Naive thymus-derived CD4-positive, alpha-beta T cell (primary cell): Measurements from ENCODE around the gene KDM5B. TPM values are rescaled to one million over a fixed set of nuclear protein-coding genes. Genes with fewer than 3 reads are reported as not detected.
A peak's percentile ranks its signal among the peaks of the same experiment; 100 is the strongest.

ENCODE experiments used
- ATAC-seq: fragments of 150-1000 bp; cut with Tn5 transposase; 2 replicates; pipeline ENCODE4 v1.10.0; 2021; ENCODE audit warnings: mild to moderate bottlenecking, moderate library complexity
- CTCF ChIA-PET: fragments of 350-600 bp; sonication (Branson Sonifier 250); formaldehyde crosslinking; loops from one replicate; lab custom pipeline; 2021; ENCODE audit warnings: antibody characterized with exemption; lab: Charles Lee
- POLR2A ChIA-PET: fragments of 350-600 bp; sonication (Branson Sonifier 250); formaldehyde crosslinking; loops from one replicate; lab custom pipeline; 2021; ENCODE audit warnings: antibody characterized with exemption, inconsistent platforms; lab: Charles Lee
- DNase-seq, 9 donors: peaks; one replicate each; pipeline versions ENCODE4 v3.0.0 to v3.0.0-alpha.2; 2020 to 2022; ENCODE audit warnings: mixed read lengths in 1 of 9
- H3K27ac ChIP-seq: one replicate; pipeline ENCODE4 v1.7.0; 2013; ENCODE audit warnings: mild to moderate bottlenecking, low read depth, low read length, moderate library complexity
- H3K27me3 ChIP-seq, 2 donors: one replicate each; pipeline ENCODE4 v1.7.0; 2013; ENCODE audit warnings: low read length in 2 of 2, mild to moderate bottlenecking in 2 of 2, moderate library complexity in 2 of 2; ENCODE audit not compliant: control insufficient read depth in 2 of 2, insufficient read depth in 2 of 2
- H3K36me3 ChIP-seq, 3 experiments: 1 replicate in 2 of 3; 2 replicates in 1 of 3; pipeline ENCODE4 v1.7.0; 2013; ENCODE audit warnings: low read length in 3 of 3, mild to moderate bottlenecking in 3 of 3, moderate library complexity in 1 of 3; ENCODE audit not compliant: insufficient read depth in 3 of 3, control insufficient read depth in 2 of 3
- H3K4me1 ChIP-seq, 2 donors: one replicate each; pipeline ENCODE4 v1.7.0; 2013; ENCODE audit warnings: low read length in 2 of 2, mild to moderate bottlenecking in 2 of 2, moderate library complexity in 1 of 2; ENCODE audit not compliant: control insufficient read depth in 2 of 2, insufficient read depth in 2 of 2
- H3K4me3 ChIP-seq: 2 replicates; pipeline ENCODE4 v1.7.0; 2013; ENCODE audit warnings: mild to moderate bottlenecking, low read length
- H3K9me3 ChIP-seq, 3 experiments: 1 replicate in 2 of 3; 2 replicates in 1 of 3; pipeline ENCODE4 v1.7.0; 2013; ENCODE audit warnings: low read length in 3 of 3; ENCODE audit not compliant: control insufficient read depth in 2 of 3
- H3K27ac Mint-ChIP-seq, 9 donors: one replicate each; pipeline ENCODE4 v1.8.0; 2020 to 2022; ENCODE audit warnings: mixed read lengths in 9 of 9, mild to moderate bottlenecking in 8 of 9, moderate library complexity in 5 of 9, inconsistent platforms in 2 of 9
- H3K27me3 Mint-ChIP-seq, 5 donors: one replicate each; pipeline ENCODE4 v1.8.0; 2021 to 2022; ENCODE audit warnings: mixed read lengths in 5 of 5, mild to moderate bottlenecking in 1 of 5
- H3K36me3 Mint-ChIP-seq, 5 donors: one replicate each; pipeline ENCODE4 v1.8.0; 2020 to 2022; ENCODE audit warnings: mixed read lengths in 5 of 5, mild to moderate bottlenecking in 3 of 5, inconsistent platforms in 1 of 5
- H3K4me1 Mint-ChIP-seq, 7 donors: one replicate each; pipeline ENCODE4 v1.8.0; 2020 to 2022; ENCODE audit warnings: mixed read lengths in 7 of 7, mild to moderate bottlenecking in 3 of 7, inconsistent platforms in 1 of 7
- H3K4me3 Mint-ChIP-seq, 10 donors: one replicate each; pipeline ENCODE4 v1.8.0; 2020 to 2022; ENCODE audit warnings: mild to moderate bottlenecking in 10 of 10, mixed read lengths in 10 of 10, moderate library complexity in 6 of 10, inconsistent platforms in 2 of 10
- H3K9me3 Mint-ChIP-seq, 11 donors: one replicate each; pipeline ENCODE4 v1.8.0; 2020 to 2022; ENCODE audit warnings: mixed read lengths in 11 of 11, mild to moderate bottlenecking in 4 of 11, inconsistent platforms in 1 of 11, moderate library complexity in 1 of 11
- intact Hi-C, 2 donors: fragments of 100-400 bp; cut with micrococcal nuclease; formaldehyde crosslinking; loops; one replicate each; pipeline ENCODE4 v1.15.1; 2023
- polyA plus RNA-seq, 2 donors: library from polyadenylated mRNA; unstranded; fragments of 300-500 nt; fragmentation: Illumina TruSeq; gene quantifications; one replicate each; pipeline ENCODE4 v1.2.3, GENCODE V29; 2021
- total RNA-seq, 6 experiments: library from RNA in 5 of 6; stranded (reverse) in 5 of 6; gene quantifications; 1 replicate in 5 of 6; 2 replicates in 1 of 6; pipeline ENCODE4 v1.2.3 and lab custom pipeline; 2021 to 2026

Gene KDM5B
- total and polyA plus RNA-seq, 7 experiments from 2014 or later = 16.1 to 105 (median 59.2) TPM

DNA sequence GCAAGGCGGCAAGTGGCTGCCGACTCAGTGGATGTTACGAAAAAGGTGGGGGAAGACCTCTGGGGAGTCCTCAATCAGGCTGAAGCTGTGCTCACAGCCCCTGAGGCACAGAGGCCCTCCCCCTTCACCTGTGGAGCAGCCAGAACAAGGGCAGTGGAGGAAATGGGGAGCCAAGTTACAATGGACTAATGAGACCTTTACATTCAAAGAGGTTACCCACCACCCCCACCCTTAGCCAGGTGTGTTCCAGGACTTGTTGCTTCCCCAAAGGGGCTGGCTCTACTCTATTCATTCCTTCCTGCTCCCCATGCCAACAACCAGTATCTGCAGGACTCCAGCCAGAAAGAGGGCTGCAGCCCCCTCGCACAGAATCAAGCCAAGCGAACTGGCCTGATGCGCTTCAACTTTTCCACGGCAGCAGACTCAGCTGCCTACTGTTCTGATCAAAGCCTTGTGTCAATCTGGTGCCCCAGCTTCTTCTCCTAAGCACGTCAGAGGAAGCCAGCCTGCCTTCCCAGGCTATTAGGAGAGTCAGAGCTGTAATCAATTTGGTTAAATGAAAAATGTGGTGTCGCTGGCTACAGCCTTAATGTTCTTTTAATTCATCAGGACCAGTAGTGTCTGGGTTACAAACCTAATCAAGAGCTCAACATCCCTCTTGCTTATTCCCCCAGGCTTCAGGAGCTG, 96.1 kb downstream of the KDM5B start:
- Histone ChIP-seq H3K36me3 (no peaks in the 10 kb centered on the region), H3K4me1 (no peaks in the 10 kb centered on the region), H3K4me3 (no peak overlapping the region), H3K27me3 (peaks cover 2 to 3% of the 10 kb centered on the region in 2 donors), H3K9me3 (no peaks in the 10 kb centered on the region), H3K27ac (no peak overlapping the region)
- no peak overlapping the region for H3K4me3 Mint-ChIP-seq
- H3K9me3 Mint-ChIP-seq = no peaks in the 10 kb centered on the region
- ATAC-seq (no peak), DNase-seq (no peak)
- peaks cover 45 to 86% (median 52%) of the 10 kb centered on the region in 5 donors for H3K27me3 Mint-ChIP-seq
- H3K4me1 Mint-ChIP-seq = peaks cover 0 to 12% (median 5%) of the 10 kb centered on the region in 7 donors
- H3K36me3 Mint-ChIP-seq = no peaks in the 10 kb centered on the region
- no peak overlapping the region for H3K27ac Mint-ChIP-seq
- POLR2A ChIA-PET = no interaction called here
- intact Hi-C loops = no loop called here
- CTCF ChIA-PET = no interaction called here

- POLR2A ChIA-PET = no interaction called here
- Mint-ChIP-seq H3K4me1 (peaks cover 0 to 12% (median 5%) of the 10 kb centered on the region in 7 donors), H3K27ac (no peak within 1 kb of the TSS), H3K27me3 (peaks cover 61 to 87% (median 68%) of the 10 kb centered on the region in 5 donors), H3K4me3 (peak within 1 kb of the TSS in 7 of 10 donors; percentile 29 to 70 (median 36)), H3K9me3 (no peaks in the 10 kb centered on the region), H3K36me3 (no peaks in the 10 kb centered on the region)
- ATAC-seq = no peak
- no peak for DNase-seq
- H3K9me3 ChIP-seq = no peaks in the 10 kb centered on the region
- no peak within 1 kb of the TSS for H3K27ac ChIP-seq
- CTCF ChIA-PET = interaction anchor here (0.5 to 0.6 kb wide), 2 partner anchors 63 to 579 kb away, joined by 3 read pairs; no protein-coding TSS in a partner anchor
- no peaks in the 10 kb centered on the region for H3K4me1 ChIP-seq
- H3K27me3 ChIP-seq = peaks cover 2 to 3% of the 10 kb centered on the region in 2 donors
- H3K4me3 ChIP-seq = no peak within 1 kb of the TSS
- no peaks in the 10 kb centered on the region for H3K36me3 ChIP-seq
- intact Hi-C loops = no loop called here
These were observed 97.9 kb downstream of the KDM5B start, which contains the start of gene SYT2 for GRCh38 chr1:202710070-202711045. Gene SYT2, minus strand, starts transcription at chr1:202710454. Its CDS starts 104,682 bp downstream, at chr1:202605772.

DNA sequence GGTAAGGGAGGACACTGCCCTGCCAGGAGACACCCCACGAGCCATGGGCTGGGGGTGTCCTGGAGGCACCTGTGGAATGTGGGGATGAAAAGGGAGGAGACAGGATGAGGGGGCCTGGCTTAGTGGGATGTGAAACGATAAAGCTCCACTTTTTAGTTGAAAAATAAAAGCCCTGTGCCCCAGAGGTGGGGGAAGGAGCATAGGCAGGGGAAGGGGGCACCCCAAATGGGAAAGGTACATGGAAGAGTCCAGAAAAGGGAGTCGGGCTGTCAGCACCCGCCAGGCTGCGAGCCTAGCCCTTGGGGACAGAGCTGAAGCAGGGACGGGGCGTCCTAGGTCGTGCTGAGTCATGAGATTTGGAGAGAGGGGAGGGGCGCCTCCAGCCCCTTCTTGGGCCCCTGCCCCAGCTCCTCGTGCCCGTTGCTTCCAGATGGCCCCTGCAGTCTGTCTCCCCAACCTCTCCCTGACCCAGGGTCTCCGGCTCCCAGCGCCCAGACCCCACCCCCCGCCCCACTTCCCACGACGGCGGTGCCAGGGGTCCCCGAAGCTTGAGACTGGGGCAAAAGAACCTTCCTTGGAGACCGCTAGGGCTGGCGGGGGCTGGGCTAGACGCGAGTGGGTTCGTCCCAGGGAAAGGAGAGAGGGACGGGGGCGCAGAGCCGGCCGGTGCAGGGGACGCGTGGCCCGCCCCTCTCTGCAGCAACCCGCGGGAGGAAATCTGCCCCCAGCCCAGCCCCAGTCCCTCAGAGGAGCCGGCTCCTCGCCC, 98.8 kb downstream of the KDM5B start:
- ChIA-PET POLR2A (interaction anchor here (0.7 kb wide), 1 partner anchor 1222 kb away, joined by 3 read pairs; no protein-coding TSS in a partner anchor), CTCF (interaction anchor here (0.6 kb wide), 1 partner anchor 178 kb away, joined by 3 read pairs; no protein-coding TSS in a partner anchor)

GRCh38 chr1:202708456-202709275, 99.6 kb downstream of the KDM5B start:
- no peaks in the 10 kb centered on the region for H3K36me3 ChIP-seq
- ATAC-seq (no peak), DNase-seq (no peak)
- Mint-ChIP-seq H3K9me3 (no peaks in the 10 kb centered on the region), H3K36me3 (no peaks in the 10 kb centered on the region), H3K4me3 (peak overlapping the region in 4 of 10 donors; percentile 29 to 70 (median 44)), H3K27ac (no peak overlapping the region), H3K4me1 (peaks cover 0 to 12% (median 5%) of the 10 kb centered on the region in 7 donors), H3K27me3 (peaks cover 67 to 86% (median 72%) of the 10 kb centered on the region in 5 donors)
- no peak overlapping the region for H3K27ac ChIP-seq
- ChIA-PET POLR2A (interaction anchor here (0.7 kb wide), 1 partner anchor 1221 kb away, joined by 3 read pairs; no protein-coding TSS in a partner anchor), CTCF (interaction anchor here (0.5 to 1.1 kb wide), 2 partner anchors 11 to 458 kb away, joined by 3 to 4 read pairs; no protein-coding TSS in a partner anchor)
- peaks cover 2 to 3% of the 10 kb centered on the region in 2 donors for H3K27me3 ChIP-seq
- H3K9me3 ChIP-seq = no peaks in the 10 kb centered on the region
- no peaks in the 10 kb centered on the region for H3K4me1 ChIP-seq
- H3K4me3 ChIP-seq = no peak overlapping the region
- intact Hi-C loops = no loop called here

More for the DNA sequence above, 98.8 kb downstream of the KDM5B start:
- Histone ChIP-seq H3K4me1 (no peaks in the 10 kb centered on the region), H3K4me3 (no peak overlapping the region), H3K36me3 (no peaks in the 10 kb centered on the region), H3K27me3 (peaks cover 2 to 3% of the 10 kb centered on the region in 2 donors), H3K9me3 (no peaks in the 10 kb centered on the region), H3K27ac (no peak overlapping the region)
- Mint-ChIP-seq H3K4me3 (peak overlapping the region in 4 of 10 donors; percentile 29 to 70 (median 44)), H3K9me3 (no peaks in the 10 kb centered on the region), H3K4me1 (peaks cover 0 to 12% (median 5%) of the 10 kb centered on the region in 7 donors), H3K27ac (no peak overlapping the region), H3K27me3 (peaks cover 61 to 83% (median 66%) of the 10 kb centered on the region in 5 donors), H3K36me3 (no peaks in the 10 kb centered on the region)
- ATAC-seq (no peak), DNase-seq (no peak)
- intact Hi-C loops = no loop called here

DNA sequence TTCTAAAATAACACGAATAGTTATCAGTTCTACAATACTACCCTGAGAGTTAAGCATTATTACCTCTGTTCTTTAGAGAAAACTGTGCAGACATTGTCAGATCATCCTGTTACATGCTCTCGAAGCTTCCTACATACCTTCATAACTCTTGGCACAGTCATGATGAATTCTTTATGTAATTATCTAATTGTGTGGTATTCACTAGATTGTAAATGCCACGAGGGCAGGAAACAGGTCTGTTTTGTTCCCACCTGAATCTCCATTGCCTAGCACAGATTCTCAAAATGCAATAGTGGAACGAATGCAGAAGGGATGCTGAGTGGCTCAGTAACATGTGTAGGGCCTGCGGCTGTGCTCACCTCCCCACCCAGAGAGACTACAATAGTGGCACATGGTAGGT, 101.4 kb downstream of the KDM5B start:
- ATAC-seq = no peak
- intact Hi-C loops = no loop called here
- ChIA-PET POLR2A (no interaction called here), CTCF (no interaction called here)
- H3K4me3 Mint-ChIP-seq = no peak overlapping the region
- no peak for DNase-seq
- Histone ChIP-seq H3K4me1 (no peaks in the 10 kb centered on the region), H3K9me3 (no peaks in the 10 kb centered on the region), H3K27ac (no peak overlapping the region), H3K27me3 (peaks cover 2 to 3% of the 10 kb centered on the region in 2 donors), H3K4me3 (no peak overlapping the region), H3K36me3 (no peaks in the 10 kb centered on the region)
- H3K36me3 Mint-ChIP-seq = no peaks in the 10 kb centered on the region
- H3K27me3 Mint-ChIP-seq = peaks cover 58 to 82% (median 75%) of the 10 kb centered on the region in 5 donors
- H3K27ac Mint-ChIP-seq = no peak overlapping the region
- peaks cover 0 to 12% (median 5%) of the 10 kb centered on the region in 7 donors for H3K4me1 Mint-ChIP-seq
- no peaks in the 10 kb centered on the region for H3K9me3 Mint-ChIP-seq
